Astrocyte (in vitro differentiated cells and primary cell): Measurements from ENCODE around the gene CHADL. TPM values are rescaled to one million over a fixed set of nuclear protein-coding genes. Genes with fewer than 3 reads are reported as not detected.

Experiments
- DNase-seq: peaks from one replicate; pipeline ENCODE4 v3.0.0-alpha.2; 2010; ENCODE audit warnings: low read depth
- FAIRE-seq: peaks from 2 replicates; lab custom pipeline; 2011; peaks lifted over from hg19 to GRCh38; lab: Jason Lieb, UNC
- H2AFZ ChIP-seq: 2 replicates; pipeline ENCODE4 v1.6.0; 2012; ENCODE audit warnings: low read depth, low read length, inconsistent platforms
- H3K27ac ChIP-seq: 2 replicates; pipeline ENCODE4 v1.5.1; 2011; ENCODE audit warnings: low read depth, low read length, inconsistent platforms
- H3K27me3 ChIP-seq: 2 replicates; pipeline ENCODE4 v1.6.0; 2011; ENCODE audit warnings: low read length, inconsistent platforms; ENCODE audit not compliant: insufficient read depth
- H3K36me3 ChIP-seq: 2 replicates; pipeline ENCODE4 v1.5.1; 2011; ENCODE audit warnings: low read length, inconsistent platforms; ENCODE audit not compliant: insufficient read depth
- H3K4me1 ChIP-seq: 2 replicates; pipeline ENCODE4 v1.5.1; 2011; ENCODE audit warnings: low read length, inconsistent platforms; ENCODE audit not compliant: insufficient read depth
- H3K4me2 ChIP-seq: 2 replicates; pipeline ENCODE4 v1.6.0; 2012; ENCODE audit warnings: low read length, inconsistent platforms
- H3K4me3 ChIP-seq: 2 replicates; pipeline ENCODE4 v1.5.1; 2011; ENCODE audit warnings: low read depth, mild to moderate bottlenecking, low read length, inconsistent platforms; ENCODE audit not compliant: insufficient read depth
- H3K79me2 ChIP-seq: 2 replicates; pipeline ENCODE4 v1.6.0; 2012; ENCODE audit warnings: mild to moderate bottlenecking, low read length, inconsistent platforms; ENCODE audit not compliant: insufficient read depth
- H3K9ac ChIP-seq: 2 replicates; pipeline ENCODE4 v1.6.0; 2012; ENCODE audit warnings: mild to moderate bottlenecking, low read length, inconsistent platforms
- H3K9me3 ChIP-seq: 2 replicates; pipeline ENCODE4 v1.5.1; 2012; ENCODE audit warnings: low read depth, mild to moderate bottlenecking, low read length, inconsistent platforms; ENCODE audit not compliant: insufficient read depth
- H4K20me1 ChIP-seq: 2 replicates; pipeline ENCODE4 v1.6.0; 2012; ENCODE audit warnings: low read length, inconsistent platforms; ENCODE audit not compliant: insufficient read depth
- H3K27ac Mint-ChIP-seq: one replicate; pipeline ENCODE4 v1.8.0; 2021; ENCODE audit warnings: mild to moderate bottlenecking, mixed read lengths; ENCODE audit not compliant: unreplicated experiment
- H3K27me3 Mint-ChIP-seq: one replicate; pipeline ENCODE4 v1.8.0; 2021; ENCODE audit warnings: low read depth, mixed read lengths; ENCODE audit not compliant: unreplicated experiment
- H3K36me3 Mint-ChIP-seq: one replicate; pipeline ENCODE4 v1.8.0; 2021; ENCODE audit warnings: low read depth, mixed read lengths; ENCODE audit not compliant: unreplicated experiment
- H3K4me1 Mint-ChIP-seq: one replicate; pipeline ENCODE4 v1.8.0; 2021; ENCODE audit warnings: low read depth, mixed read lengths; ENCODE audit not compliant: unreplicated experiment
- H3K4me3 Mint-ChIP-seq: one replicate; pipeline ENCODE4 v1.8.0; 2021; ENCODE audit warnings: mild to moderate bottlenecking, moderate library complexity, mixed read lengths; ENCODE audit not compliant: unreplicated experiment
- H3K9me3 Mint-ChIP-seq: one replicate; pipeline ENCODE4 v1.8.0; 2021; ENCODE audit warnings: mild to moderate bottlenecking, mixed read lengths; ENCODE audit not compliant: unreplicated experiment
- EZH2 ChIP-seq: IDR thresholded peaks from 2 replicates; pipeline ENCODE4 v1.6.1; 2012; ENCODE audit warnings: mild to moderate bottlenecking, low read length, inconsistent platforms; ENCODE audit not compliant: insufficient read depth
- total RNA-seq: library from RNA; stranded (reverse); gene quantifications from 2 replicates; pipeline ENCODE4 v1.2.1, GENCODE V29; 2021
- TF ChIP-seq, protein P1 (sequence below): IDR thresholded peaks from 2 replicates; pipeline ENCODE4 v1.5.1; 2011; ENCODE audit warnings: low read depth, mild to moderate bottlenecking, inconsistent platforms, low read length, moderate library complexity; ENCODE audit not compliant: insufficient read depth

The CHADL gene
- total RNA-seq, 1 donor from 2014 or later = 0.23 TPM

DNA sequence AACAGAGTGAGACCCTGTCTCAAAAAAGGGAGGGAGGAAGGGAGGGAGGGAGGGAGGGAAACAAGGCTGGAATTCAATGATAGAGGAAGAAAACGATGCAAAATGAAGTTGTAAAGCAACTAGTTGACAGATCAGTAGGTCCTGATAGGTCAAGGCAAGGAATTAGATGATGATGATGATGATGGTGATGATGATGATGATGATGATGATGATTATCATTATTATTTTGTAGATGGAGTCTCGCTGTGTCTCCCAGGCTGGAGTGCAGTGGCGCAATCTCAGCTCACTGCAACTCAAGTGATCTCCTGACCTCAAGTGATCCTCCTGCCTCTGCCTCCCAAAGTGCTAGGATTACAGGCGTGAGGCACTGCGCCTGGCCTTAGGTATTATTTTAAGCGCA is 46.9 kb downstream of the CHADL start:
- H4K20me1 ChIP-seq = no peaks in the 10 kb centered on the region
- FAIRE-seq (no peak), DNase-seq (no peak)
- H3K27me3 ChIP-seq = no peaks in the 10 kb centered on the region
- no peak overlapping the region for H3K4me2 ChIP-seq
- no peak overlapping the region for H3K9ac ChIP-seq
- H3K36me3 ChIP-seq = no peaks in the 10 kb centered on the region
- H3K79me2 ChIP-seq = no peaks in the 10 kb centered on the region
- H3K27ac ChIP-seq = no peak overlapping the region
- no peak overlapping the region for H2AFZ ChIP-seq
- Mint-ChIP-seq H3K27me3 (peaks cover 23% of the 10 kb centered on the region), H3K9me3 (no peaks in the 10 kb centered on the region), H3K4me3 (no peak overlapping the region), H3K4me1 (peaks cover 4% of the 10 kb centered on the region), H3K36me3 (no peaks in the 10 kb centered on the region), H3K27ac (peak overlapping the region; percentile 2)
- H3K4me3 ChIP-seq = no peak overlapping the region
- TF ChIP-seq EZH2 = no peak
- TF ChIP-seq, protein P1, sequence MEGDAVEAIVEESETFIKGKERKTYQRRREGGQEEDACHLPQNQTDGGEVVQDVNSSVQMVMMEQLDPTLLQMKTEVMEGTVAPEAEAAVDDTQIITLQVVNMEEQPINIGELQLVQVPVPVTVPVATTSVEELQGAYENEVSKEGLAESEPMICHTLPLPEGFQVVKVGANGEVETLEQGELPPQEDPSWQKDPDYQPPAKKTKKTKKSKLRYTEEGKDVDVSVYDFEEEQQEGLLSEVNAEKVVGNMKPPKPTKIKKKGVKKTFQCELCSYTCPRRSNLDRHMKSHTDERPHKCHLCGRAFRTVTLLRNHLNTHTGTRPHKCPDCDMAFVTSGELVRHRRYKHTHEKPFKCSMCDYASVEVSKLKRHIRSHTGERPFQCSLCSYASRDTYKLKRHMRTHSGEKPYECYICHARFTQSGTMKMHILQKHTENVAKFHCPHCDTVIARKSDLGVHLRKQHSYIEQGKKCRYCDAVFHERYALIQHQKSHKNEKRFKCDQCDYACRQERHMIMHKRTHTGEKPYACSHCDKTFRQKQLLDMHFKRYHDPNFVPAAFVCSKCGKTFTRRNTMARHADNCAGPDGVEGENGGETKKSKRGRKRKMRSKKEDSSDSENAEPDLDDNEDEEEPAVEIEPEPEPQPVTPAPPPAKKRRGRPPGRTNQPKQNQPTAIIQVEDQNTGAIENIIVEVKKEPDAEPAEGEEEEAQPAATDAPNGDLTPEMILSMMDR = no peak
- no peaks in the 10 kb centered on the region for H3K9me3 ChIP-seq
- peaks cover 15% of the 10 kb centered on the region for H3K4me1 ChIP-seq

DNA sequence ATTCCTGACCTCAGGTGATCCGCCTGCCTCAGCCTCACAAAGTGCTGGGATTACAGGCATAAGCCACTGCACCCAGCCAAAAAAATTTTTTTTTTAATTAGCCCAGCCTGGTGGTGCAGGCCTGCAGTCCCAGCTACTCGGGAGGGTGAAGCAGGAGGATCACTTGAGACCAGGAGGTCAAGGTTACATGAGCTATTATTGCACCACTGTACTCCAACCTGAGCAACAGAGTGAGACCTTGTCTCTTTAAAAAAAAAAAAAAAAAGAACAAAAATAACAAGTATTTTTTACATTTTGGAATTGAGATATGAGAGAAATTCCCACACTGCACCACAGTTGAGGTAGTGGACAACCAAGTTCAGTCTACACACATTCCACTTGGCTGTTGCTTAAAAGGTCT is 49.3 kb downstream of the CHADL start:
- DNase-seq = no peak
- H3K27ac Mint-ChIP-seq = no peak overlapping the region
- no peaks in the 10 kb centered on the region for H3K36me3 Mint-ChIP-seq
- Histone ChIP-seq H3K4me2 (no peak overlapping the region), H3K79me2 (no peaks in the 10 kb centered on the region), H3K27me3 (no peaks in the 10 kb centered on the region), H4K20me1 (no peaks in the 10 kb centered on the region), H3K4me3 (no peak overlapping the region), H3K27ac (no peak overlapping the region), H3K9me3 (no peaks in the 10 kb centered on the region), H2AFZ (no peak overlapping the region), H3K9ac (no peak overlapping the region), H3K4me1 (no peaks in the 10 kb centered on the region), H3K36me3 (no peaks in the 10 kb centered on the region)
- no peak for FAIRE-seq
- H3K9me3 Mint-ChIP-seq = no peaks in the 10 kb centered on the region
- no peaks in the 10 kb centered on the region for H3K4me1 Mint-ChIP-seq
- no peak overlapping the region for H3K4me3 Mint-ChIP-seq
- TF ChIP-seq EZH2 = no peak
- TF ChIP-seq, protein P1 = no peak
- peaks cover 13% of the 10 kb centered on the region for H3K27me3 Mint-ChIP-seq

DNA sequence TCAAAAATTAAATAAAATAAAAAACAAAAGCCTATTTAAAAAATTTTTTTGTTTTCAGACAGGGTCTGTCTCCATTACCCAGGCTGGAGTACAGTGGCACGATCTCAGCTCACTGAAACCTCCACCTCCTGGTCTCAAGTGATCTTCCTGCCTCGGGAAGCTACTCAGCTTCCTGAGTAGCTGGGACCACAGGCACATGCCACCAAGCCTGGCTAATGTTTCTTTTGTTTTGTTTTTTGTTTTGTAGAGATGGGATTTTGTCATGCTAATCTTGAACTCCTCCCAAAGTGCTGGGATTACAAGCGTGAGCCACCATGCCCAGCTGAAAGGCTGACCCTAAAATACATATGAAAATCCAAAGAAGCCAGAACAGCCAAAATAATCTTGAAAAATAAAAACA is 56.1 kb downstream of the CHADL start:
- Histone ChIP-seq H3K4me3 (no peak overlapping the region), H3K4me1 (peaks cover 6% of the 10 kb centered on the region), H3K27me3 (no peaks in the 10 kb centered on the region), H3K36me3 (peaks cover 12% of the 10 kb centered on the region), H4K20me1 (peaks cover 6% of the 10 kb centered on the region), H3K79me2 (no peaks in the 10 kb centered on the region), H3K27ac (no peak overlapping the region), H2AFZ (no peak overlapping the region), H3K9me3 (no peaks in the 10 kb centered on the region), H3K9ac (no peak overlapping the region), H3K4me2 (no peak overlapping the region)
- Mint-ChIP-seq H3K27me3 (no peaks in the 10 kb centered on the region), H3K9me3 (no peaks in the 10 kb centered on the region), H3K4me1 (peaks cover 10% of the 10 kb centered on the region), H3K4me3 (no peak overlapping the region), H3K36me3 (peaks cover 3% of the 10 kb centered on the region), H3K27ac (no peak overlapping the region)
- DNase-seq (no peak), FAIRE-seq (no peak)
- TF ChIP-seq EZH2 = no peak
- TF ChIP-seq, protein P1 = no peak
